ENCODE data around the gene USP50.
"Not testable (repeated sequence)": the region's sequence is repeated elsewhere in the genome, so short reads cannot be mapped to it uniquely, and the experiment has no call there.

USP50 gene

DNA sequence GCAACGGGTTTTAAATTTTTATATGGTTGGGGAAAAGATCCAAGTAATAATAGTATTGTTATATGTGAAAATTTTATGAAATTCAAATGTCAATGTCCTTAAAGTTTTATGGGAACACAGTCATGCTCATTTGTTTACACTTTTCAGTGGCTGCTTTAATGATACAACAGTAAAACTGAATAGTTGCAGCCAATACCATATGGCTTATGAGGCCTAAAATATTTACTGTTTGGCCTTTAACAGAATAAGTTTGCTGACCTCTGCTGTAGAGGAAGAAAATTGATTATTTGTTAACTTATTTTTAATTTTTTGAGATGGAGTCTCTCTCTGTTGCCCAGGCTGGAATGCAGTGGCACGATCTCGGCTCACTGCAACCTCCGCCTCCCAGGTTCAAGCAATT lies 44.7 kb downstream of the USP50 start:
- Mint-ChIP-seq H3K4me1 (peaks cover 17% of the 10 kb centered on the region), H3K9me3 (no peaks in the 10 kb centered on the region), H3K27me3 (ENCODE audit: low read depth) (no peaks in the 10 kb centered on the region), H3K4me3 (no peak overlapping the region), H3K36me3 (ENCODE audit: low read depth) (peaks cover 42% of the 10 kb centered on the region), H3K27ac (no peak overlapping the region)
- no peak for TF ChIP-seq CTCF (IDR thresholded peaks at IDR 0.05; ENCODE audit: unreplicated experiment in 3 of 3)

DNA sequence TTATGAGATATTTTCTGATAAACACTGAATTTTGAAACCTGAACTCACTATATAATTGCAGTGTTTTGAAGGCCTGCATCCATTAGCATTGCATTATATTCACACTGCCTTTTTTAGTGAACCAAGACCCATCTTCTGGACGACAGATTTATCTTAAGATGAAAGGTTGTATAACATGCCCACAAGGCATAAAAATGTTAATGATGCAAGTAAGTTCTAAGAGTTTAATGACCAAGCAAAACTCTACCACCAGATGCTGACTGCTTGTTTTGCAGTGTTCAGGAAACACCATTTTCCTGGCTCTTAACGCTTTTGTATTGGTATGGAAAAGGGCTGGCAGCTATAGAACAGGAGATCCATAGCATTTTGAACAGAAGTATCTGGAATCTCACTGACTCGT lies 46.1 kb downstream of the USP50 start:
- no peak overlapping the region for H3K4me3 Mint-ChIP-seq
- peaks cover 6% of the 10 kb centered on the region for H3K4me1 Mint-ChIP-seq
- no peak for TF ChIP-seq CTCF (IDR thresholded peaks at IDR 0.05; ENCODE audit: unreplicated experiment in 3 of 3)
- H3K27me3 Mint-ChIP-seq (ENCODE audit: low read depth): no peaks in the 10 kb centered on the region
- H3K9me3 Mint-ChIP-seq: no peaks in the 10 kb centered on the region
- H3K27ac Mint-ChIP-seq: no peak overlapping the region
- H3K36me3 Mint-ChIP-seq (ENCODE audit: low read depth): peaks cover 52% of the 10 kb centered on the region

GRCh38 chr15:50496692-50497091 lies 49.8 kb downstream of the USP50 start:
- H3K27ac Mint-ChIP-seq: no peak overlapping the region
- H3K4me1 Mint-ChIP-seq: no peaks in the 10 kb centered on the region
- no peaks in the 10 kb centered on the region for H3K27me3 Mint-ChIP-seq (ENCODE audit: low read depth)
- no peaks in the 10 kb centered on the region for H3K9me3 Mint-ChIP-seq
- no peak for TF ChIP-seq CTCF (IDR thresholded peaks at IDR 0.05; ENCODE audit: unreplicated experiment in 3 of 3)
- peaks cover 68% of the 10 kb centered on the region for H3K36me3 Mint-ChIP-seq (ENCODE audit: low read depth)
- no peak overlapping the region for H3K4me3 Mint-ChIP-seq

- H3K4me3 Mint-ChIP-seq: not testable (repeated sequence)
Measured at GRCh38 chr15:50494547-50494946, 51.9 kb downstream of the USP50 start.

GRCh38 chr15:50493625-50494024 lies 52.8 kb downstream of the USP50 start:
- Mint-ChIP-seq H3K9me3 (no peaks in the 10 kb centered on the region), H3K36me3 (ENCODE audit: low read depth) (peaks cover 73% of the 10 kb centered on the region), H3K27me3 (ENCODE audit: low read depth) (no peaks in the 10 kb centered on the region)

More at GRCh38 chr15:50494547-50494946, 51.9 kb downstream of the USP50 start:
- H3K36me3 Mint-ChIP-seq (ENCODE audit: low read depth): peaks cover 74% of the 10 kb centered on the region
- not testable (repeated sequence) for H3K4me1 Mint-ChIP-seq; H3K9me3 Mint-ChIP-seq; H3K27ac Mint-ChIP-seq; H3K27me3 Mint-ChIP-seq (ENCODE audit: low read depth)

DNA sequence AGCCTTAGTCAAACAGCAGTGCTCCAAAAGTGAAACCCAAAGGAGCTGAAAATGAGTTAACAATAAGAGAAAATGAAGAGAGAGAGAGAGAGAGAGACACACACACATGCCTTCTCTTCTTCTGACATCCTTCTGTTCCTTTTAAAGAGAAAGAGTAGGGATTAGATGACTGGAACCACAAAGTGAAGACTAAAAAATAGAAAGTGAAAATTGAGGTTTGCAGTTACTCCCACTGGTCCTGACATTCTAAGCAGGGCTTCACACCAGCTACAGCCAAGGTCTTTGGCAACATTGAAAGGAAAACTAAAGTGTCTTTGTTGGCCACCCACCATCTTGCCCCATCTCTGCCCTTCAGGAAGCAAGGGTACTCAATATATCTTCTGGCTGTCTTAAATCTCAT lies 59.2 kb downstream of the USP50 start:
- Mint-ChIP-seq H3K4me1 (no peaks in the 10 kb centered on the region), H3K4me3 (no peak overlapping the region), H3K27me3 (ENCODE audit: low read depth) (no peaks in the 10 kb centered on the region), H3K9me3 (no peaks in the 10 kb centered on the region), H3K27ac (no peak overlapping the region), H3K36me3 (ENCODE audit: low read depth) (peaks cover 75% of the 10 kb centered on the region)
- TF ChIP-seq CTCF (IDR thresholded peaks at IDR 0.05; ENCODE audit: unreplicated experiment in 3 of 3): no peak

More at GRCh38 chr15:50493625-50494024, 52.8 kb downstream of the USP50 start:
- no peak for TF ChIP-seq CTCF (IDR thresholded peaks at IDR 0.05; ENCODE audit: unreplicated experiment in 3 of 3)
- H3K4me3 Mint-ChIP-seq: no peak overlapping the region
- no peaks in the 10 kb centered on the region for H3K4me1 Mint-ChIP-seq
- H3K27ac Mint-ChIP-seq: no peak overlapping the region
